H1 (cell line): ENCODE data around the gene QSOX2. TPM values are rescaled to one million over a fixed set of nuclear protein-coding genes. Genes with fewer than 3 reads are reported as not detected.

Experiments
- CTCF ChIA-PET: fragments of 300-600 bp; sonication (Branson Sonifier 250); formaldehyde crosslinking; loops from one replicate; lab custom pipeline; 2021; ENCODE audit not compliant: partially characterized antibody; lab: Charles Lee
- POLR2A ChIA-PET: fragments of 300-600 bp; sonication (Branson Sonifier 250); formaldehyde crosslinking; loops from one replicate; lab custom pipeline; 2021; ENCODE audit warnings: inconsistent platforms; ENCODE audit not compliant: partially characterized antibody; lab: Charles Lee
- DNase-seq, 2 experiments: peaks; one replicate each; pipeline versions ENCODE4 v3.0.0 to v3.0.0-alpha.2; 2010 to 2022; ENCODE audit warnings: low spot score in 2 of 2, low read depth in 1 of 2, mixed read lengths in 1 of 2
- FAIRE-seq: peaks from 2 replicates; lab custom pipeline; 2011; peaks lifted over from hg19 to GRCh38; lab: Jason Lieb, UNC
- H2AFZ ChIP-seq: 2 replicates; pipeline ENCODE4 v1.8.1; 2012; ENCODE audit warnings: low read length, inconsistent platforms
- H2AK5ac ChIP-seq: 2 replicates; pipeline ENCODE4 v1.6.1; 2013; ENCODE audit warnings: low read depth, low read length
- H2BK120ac ChIP-seq: replicated peaks from 2 replicates; pipeline ENCODE3; 2013; ENCODE audit warnings: low read depth, low read length, inconsistent platforms
- H2BK12ac ChIP-seq: 2 replicates; pipeline ENCODE4 v1.6.1; 2013; ENCODE audit warnings: low read depth, low read length
- H2BK15ac ChIP-seq: 2 replicates; pipeline ENCODE4 v1.6.1; 2013; ENCODE audit warnings: low read length
- H2BK20ac ChIP-seq: 2 replicates; pipeline ENCODE4 v1.6.1; 2013; ENCODE audit warnings: low read length
- H2BK5ac ChIP-seq: 2 replicates; pipeline ENCODE4 v1.6.1; 2013; ENCODE audit warnings: low read depth, low read length
- H3K14ac ChIP-seq: 2 replicates; pipeline ENCODE4 v1.6.1; 2013; ENCODE audit warnings: inconsistent platforms; ENCODE audit not compliant: insufficient read length
- H3K18ac ChIP-seq: 2 replicates; pipeline ENCODE4 v1.6.1; 2013; ENCODE audit warnings: low read length; ENCODE audit errors: extremely low read depth
- H3K23ac ChIP-seq: 2 replicates; pipeline ENCODE4 v1.6.1; 2013; ENCODE audit warnings: inconsistent platforms; ENCODE audit not compliant: insufficient read length
- H3K23me2 ChIP-seq: 2 replicates; pipeline ENCODE4 v1.6.1; 2013; ENCODE audit warnings: low read depth, low read length
- H3K27ac ChIP-seq: 2 replicates; pipeline ENCODE4 v1.6.1; 2011; ENCODE audit warnings: low read depth, low read length, inconsistent platforms
- H3K27me3 ChIP-seq, 4 experiments: replicated peaks in 1 of 4; 1 replicate in 1 of 4; 2 replicates in 3 of 4; pipeline versions ENCODE4 v1.6.1 to v1.8.1; 2011 to 2013; ENCODE audit warnings: low read length in 3 of 4, mild to moderate bottlenecking in 3 of 4, inconsistent platforms in 2 of 4, mixed read lengths in 2 of 4, moderate library complexity in 1 of 4; ENCODE audit not compliant: control insufficient read depth in 3 of 4, insufficient read depth in 3 of 4; ENCODE audit errors: extremely low read depth in 1 of 4
- H3K36me3 ChIP-seq, 4 experiments: 2 replicates each; pipeline versions ENCODE4 v1.6.1 to v1.8.1; 2011 to 2013; ENCODE audit warnings: mild to moderate bottlenecking in 4 of 4, low read length in 3 of 4, moderate library complexity in 2 of 4, control low read depth in 1 of 4, inconsistent platforms in 1 of 4; ENCODE audit not compliant: insufficient read depth in 4 of 4, control insufficient read depth in 2 of 4
- H3K4ac ChIP-seq: replicated peaks from 2 replicates; pipeline ENCODE3; 2013; ENCODE audit warnings: low read length, low read depth, mixed read lengths, inconsistent platforms; ENCODE audit not compliant: insufficient read length
- H3K4me1 ChIP-seq, 4 experiments: replicated peaks in 1 of 4; 1 replicate in 1 of 4; 2 replicates in 3 of 4; pipeline versions ENCODE4 v1.6.1 to v1.8.1; 2011 to 2013; ENCODE audit warnings: low read length in 3 of 4, inconsistent platforms in 2 of 4, mixed read lengths in 1 of 4; ENCODE audit not compliant: insufficient read depth in 4 of 4, control insufficient read depth in 3 of 4
- H3K4me2 ChIP-seq, 2 experiments: 2 replicates each; pipeline versions ENCODE4 v1.6.1 to v1.8.1; 2011 to 2013; ENCODE audit warnings: low read depth in 2 of 2, low read length in 2 of 2, control low read depth in 1 of 2, inconsistent platforms in 1 of 2, mild to moderate bottlenecking in 1 of 2; ENCODE audit not compliant: insufficient read depth in 1 of 2
- H3K4me3 ChIP-seq, 4 experiments: fragments of 200-600, 300-600 bp in 1 of 4; sonication (generic), shearing (Covaris generic), sonication (Bioruptor Twin) in 1 of 4; 2 replicates each; pipeline versions ENCODE4 v1.5.1 to v1.8.1; 2011 to 2016; ENCODE audit warnings: low read length in 4 of 4, low read depth in 3 of 4, control low read depth in 2 of 4, inconsistent platforms in 2 of 4, mild to moderate bottlenecking in 2 of 4, mixed read lengths in 1 of 4, moderate library complexity in 1 of 4; ENCODE audit not compliant: insufficient read depth in 2 of 4; ENCODE audit errors: extremely low read depth in 1 of 4
- H3K56ac ChIP-seq: replicated peaks from 2 replicates; pipeline ENCODE3; 2013; ENCODE audit warnings: low read depth, mild to moderate bottlenecking, mixed read lengths, low read length, inconsistent platforms; ENCODE audit not compliant: insufficient read length
- H3K79me1 ChIP-seq: 2 replicates; pipeline ENCODE4 v1.6.1; 2013; ENCODE audit warnings: low read depth, low read length, control low read depth
- H3K79me2 ChIP-seq, 2 experiments: 2 replicates each; pipeline versions ENCODE4 v1.6.1 to v1.8.1; 2012 to 2013; ENCODE audit warnings: low read length in 2 of 2, mild to moderate bottlenecking in 2 of 2, inconsistent platforms in 1 of 2; ENCODE audit not compliant: insufficient read depth in 2 of 2, control insufficient read depth in 1 of 2
- H3K9ac ChIP-seq, 4 experiments: replicated peaks in 1 of 4; 1 replicate in 1 of 4; 2 replicates in 3 of 4; pipeline versions ENCODE4 v1.6.1 to v1.8.1; 2011 to 2013; ENCODE audit warnings: low read depth in 3 of 4, low read length in 3 of 4, control low read depth in 2 of 4, mild to moderate bottlenecking in 2 of 4, moderate library complexity in 2 of 4, inconsistent platforms in 1 of 4; ENCODE audit errors: extremely low read depth in 1 of 4
- H3K9me3 ChIP-seq, 2 experiments: 2 replicates each; pipeline versions ENCODE4 v1.6.1 to v1.8.1; 2012 to 2013; ENCODE audit warnings: mild to moderate bottlenecking in 2 of 2, moderate library complexity in 2 of 2, control low read depth in 1 of 2, inconsistent platforms in 1 of 2, low read depth in 1 of 2, low read length in 1 of 2, mixed read lengths in 1 of 2; ENCODE audit not compliant: insufficient read depth in 2 of 2
- H4K20me1 ChIP-seq, 2 experiments: replicated peaks in 1 of 2; 2 replicates each; pipeline versions ENCODE3 to v1.8.1; 2011 to 2013; ENCODE audit warnings: inconsistent platforms in 2 of 2, low read length in 2 of 2, mild to moderate bottlenecking in 1 of 2; ENCODE audit not compliant: insufficient read depth in 2 of 2, control insufficient read depth in 1 of 2
- H4K5ac ChIP-seq: 2 replicates; pipeline ENCODE4 v1.6.1; 2013; ENCODE audit warnings: low read length, low read depth, mixed read lengths, inconsistent platforms; ENCODE audit not compliant: insufficient read length
- H4K8ac ChIP-seq: 2 replicates; pipeline ENCODE4 v1.8.0; 2013; ENCODE audit warnings: mild to moderate bottlenecking, moderate library complexity, low read length, inconsistent platforms; ENCODE audit not compliant: insufficient read depth; ENCODE audit errors: extremely low read depth
- H4K91ac ChIP-seq: replicated peaks from 2 replicates; pipeline ENCODE3; 2013; ENCODE audit warnings: low read length, mixed read lengths, inconsistent platforms; ENCODE audit not compliant: insufficient read length
- BRCA1 ChIP-seq: IDR thresholded peaks from 2 replicates; pipeline ENCODE4 v1.6.1; 2012; ENCODE audit warnings: low read depth, low read length, improper control_type of control experiment
- CHD1 ChIP-seq: IDR thresholded peaks from 2 replicates; pipeline ENCODE4 v1.6.1; 2012; ENCODE audit warnings: low read depth, low read length, improper control_type of control experiment
- CHD2 ChIP-seq: IDR thresholded peaks from 2 replicates; pipeline ENCODE4 v1.6.1; 2012; ENCODE audit warnings: low read length, improper control_type of control experiment
- GTF2F1 ChIP-seq: IDR thresholded peaks from 2 replicates; pipeline ENCODE4 v1.6.1; 2012; ENCODE audit warnings: low read depth, low read length, improper control_type of control experiment, borderline replicate concordance
- POLR2AphosphoS5 ChIP-seq: IDR thresholded peaks from 2 replicates; pipeline ENCODE4 v1.6.1; 2011; ENCODE audit warnings: low read depth, low read length
- RAD21 ChIP-seq, 2 experiments: IDR thresholded peaks in 1 of 2; conservative IDR thresholded peaks in 1 of 2; 2 replicates each; pipeline ENCODE4 v1.6.1; 2011; ENCODE audit warnings: low read depth in 2 of 2, low read length in 2 of 2, improper control_type of control experiment in 1 of 2, inconsistent platforms in 1 of 2, mild to moderate bottlenecking in 1 of 2, moderate library complexity in 1 of 2
- SP2 ChIP-seq: IDR thresholded peaks from 2 replicates; pipeline ENCODE4 v1.6.1; 2012; ENCODE audit warnings: mild to moderate bottlenecking, low read length, inconsistent platforms
- SP4 ChIP-seq: IDR thresholded peaks from 2 replicates; pipeline ENCODE4 v1.6.1; 2012; ENCODE audit warnings: low read length, inconsistent platforms
- SUZ12 ChIP-seq: fragments of 200-600 bp; sonication (generic); IDR thresholded peaks from 2 replicates; pipeline ENCODE4 v1.6.1; 2012; ENCODE audit warnings: mild to moderate bottlenecking, inconsistent platforms, low read length, moderate library complexity, mixed read lengths
- USF2 ChIP-seq: IDR thresholded peaks from 2 replicates; pipeline ENCODE4 v1.6.1; 2011; ENCODE audit warnings: low read length, improper control_type of control experiment
- WGBS, 2 experiments: shearing (Covaris generic) in 1 of 2; methylation state at CpG; one replicate each; pipeline versions ENCODE4 v1.1.6 to v1.1.7; 2013 to 2015; ENCODE audit warnings: low lambda C conversion rate in 2 of 2, mixed read lengths in 2 of 2, inconsistent platforms in 1 of 2, low coverage in 1 of 2, missing lambda C conversion rate in 1 of 2; ENCODE audit not compliant: insufficient replicate concordance in 2 of 2, insufficient coverage in 1 of 2, insufficient read length in 1 of 2; ENCODE audit errors: extremely low coverage in 1 of 2, missing lambda C conversion rate in 1 of 2; 5-methylcytosine and 5-hydroxymethylcytosine counted together
- polyA plus RNA-seq, 7 experiments: library from polyadenylated mRNA; depleted of rRNA in 3 of 7; stranded (reverse) in 5 of 7; unstranded in 2 of 7; fragments of >200 nt in 5 of 7; fragments of 200-250 nt in 2 of 7; gene quantifications; 1 replicate in 5 of 7; 2 replicates in 1 of 7; 4 replicates in 1 of 7; pipeline versions ENCODE4 v1.2.1 to v1.2.3, GENCODE V29; 2011 to 2013; ENCODE audit warnings: missing spikeins in 2 of 7, mixed read lengths in 2 of 7
- total RNA-seq: library from RNA; stranded (reverse); fragmentation: NEBNext Ultra II Directional; extraction: Animal tissue kit (Norgen Biotek cat#: 25700); gene quantifications from 2 replicates; pipeline ENCODE4 v1.2.1, GENCODE V29; 2021

QSOX2 gene
- total and polyA plus RNA-seq, 2 of the 8 experiments (the other 6 are each of a cell fraction or from before 2014, with no cell fraction given): 18.0 to 28.6 TPM

- Histone ChIP-seq H2AK5ac (no peak overlapping the region), H2BK5ac (no peak overlapping the region), H4K5ac (no peak overlapping the region), H3K79me1 (peaks cover 18% of the 10 kb centered on the region), H2BK120ac (no peak overlapping the region), H3K79me2 (peaks cover 0 to 73% of the 10 kb centered on the region in 2 experiments; a peak in 2 of 4 replicates), H3K4me1 (no peaks in the 10 kb centered on the region; a peak in 2 of 7 replicates), H3K36me3 (peaks cover 0 to 2% (median 1%) of the 10 kb centered on the region in 4 experiments; a peak in 4 of 8 replicates), H3K4me3 (no peak overlapping the region), H3K4me2 (no peak overlapping the region), H3K23ac (no peak overlapping the region), H3K18ac (no peak overlapping the region), H4K91ac (no peak overlapping the region), H3K14ac (no peak overlapping the region), H3K27me3 (no peaks in the 10 kb centered on the region), H4K20me1 (peaks cover 29 to 30% of the 10 kb centered on the region in 2 experiments), H3K27ac (no peak overlapping the region), H3K9me3 (no peaks in the 10 kb centered on the region), H4K8ac (no peak overlapping the region), H3K9ac (no peak overlapping the region), H2AFZ (no peak overlapping the region), H3K56ac (no peak overlapping the region), H2BK12ac (no peak overlapping the region), H3K4ac (no peak overlapping the region), H2BK20ac (no peak overlapping the region), H2BK15ac (no peak overlapping the region), H3K23me2 (no peaks in the 10 kb centered on the region)
- DNase-seq: no peak
- FAIRE-seq: no peak
- POLR2A ChIA-PET: no interaction called here
- 93% methylated on average over 18 of the region's 18 CpGs; no CpG with 5 or more reads in 1 of the 2 experiments for WGBS, 2 experiments
- CTCF ChIA-PET: interaction anchor here (0.6 to 6.7 kb wide), 13 partner anchors 8 to 1246 kb away, joined by 3 to 52 read pairs (median 4); no protein-coding TSS in a partner anchor
- TF ChIP-seq GTF2F1 (no peak), SP4 (no peak), POLR2AphosphoS5 (no peak), CHD1 (no peak), SP2 (no peak), RAD21 (IDR thresholded peaks at IDR 0.05 in 1 of 2, conservative IDR thresholded peaks at IDR 0.05 in 1 of 2; ENCODE audit: low read depth in 2 of 2, low read length in 2 of 2) (no peak), CHD2 (no peak), USF2 (no peak), SUZ12 (no peak), BRCA1 (no peak)
These were observed 17.3 kb downstream of the QSOX2 start for GRCh38 chr9:136228107-136228875.
